Measurements from ENCODE around the gene ATP1A3. TPM values are rescaled to one million over a fixed set of nuclear protein-coding genes. Genes with fewer than 3 reads are reported as not detected.
A peak's percentile ranks its signal among the peaks of the same experiment; 100 is the strongest.

The ATP1A3 gene
- total RNA-seq, 1 donor from 2014 or later: 23.2 TPM

GRCh38 chr19:41959056-41960053 is 34.7 kb downstream of the ATP1A3 start, which contains the start of gene RABAC1:
TSS of gene RABAC1 (minus strand) at chr19:41959321. CDS start at chr19:41959292, 29 bp downstream.
- DNase-seq (ENCODE audit: low read depth, low spot score): peak; percentile 85
- Mint-ChIP-seq H3K4me3 (peak within 1 kb of the TSS; percentile 91), H3K4me1 (peaks cover 20% of the 10 kb centered on the region), H3K9me3 (no peaks in the 10 kb centered on the region), H3K27me3 (ENCODE audit: low read depth) (no peaks in the 10 kb centered on the region), H3K36me3 (ENCODE audit: low read depth) (no peaks in the 10 kb centered on the region), H3K27ac (ENCODE audit: unreplicated experiment) (peak within 1 kb of the TSS; percentile 89)
- TF ChIP-seq CTCF (conservative IDR thresholded peaks at IDR 0.05): peak; percentile 42

GRCh38 chr19:41958367-41959055 is 35.5 kb downstream of the ATP1A3 start:
- Mint-ChIP-seq H3K27ac (ENCODE audit: unreplicated experiment) (peak overlapping the region; percentile 35), H3K9me3 (no peaks in the 10 kb centered on the region), H3K4me3 (peak overlapping the region; percentile 91), H3K4me1 (peaks cover 20% of the 10 kb centered on the region), H3K27me3 (ENCODE audit: low read depth) (no peaks in the 10 kb centered on the region), H3K36me3 (ENCODE audit: low read depth) (no peaks in the 10 kb centered on the region)
- DNase-seq (ENCODE audit: low read depth, low spot score): peak; percentile 65
- TF ChIP-seq CTCF (conservative IDR thresholded peaks at IDR 0.05): no peak

DNA sequence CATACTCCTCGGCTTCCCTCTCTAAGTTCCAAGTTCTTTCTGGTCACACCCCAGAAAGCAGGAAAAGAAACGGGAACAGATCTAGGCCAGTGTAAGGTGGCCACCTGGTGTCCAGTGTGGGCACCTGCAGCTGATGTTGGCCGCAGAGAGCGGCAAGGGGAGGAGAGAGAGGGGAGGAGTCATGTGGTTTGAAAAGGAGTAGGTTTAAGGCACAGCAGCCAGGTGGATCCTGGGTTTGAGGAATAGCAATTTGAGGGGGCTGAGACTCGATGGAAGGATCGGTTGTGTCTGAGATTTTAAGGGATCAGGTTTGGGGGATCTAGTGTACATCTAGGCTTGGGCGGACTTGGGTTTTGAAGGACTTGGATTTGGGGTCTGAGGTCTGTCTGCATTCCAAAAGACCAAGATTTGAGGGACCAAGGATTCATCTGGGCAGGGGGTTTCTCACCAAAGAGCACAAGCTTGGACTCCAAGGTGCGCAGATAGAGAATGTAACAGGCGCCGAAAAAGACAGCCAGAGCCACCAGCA is 36.1 kb downstream of the ATP1A3 start:
- TF ChIP-seq CTCF (conservative IDR thresholded peaks at IDR 0.05): peak; percentile 82
- peak; percentile 54 for DNase-seq (ENCODE audit: low read depth, low spot score)
- Mint-ChIP-seq H3K27ac (ENCODE audit: unreplicated experiment) (no peak overlapping the region), H3K27me3 (ENCODE audit: low read depth) (no peaks in the 10 kb centered on the region), H3K4me3 (peak overlapping the region; percentile 91), H3K36me3 (ENCODE audit: low read depth) (no peaks in the 10 kb centered on the region), H3K9me3 (no peaks in the 10 kb centered on the region), H3K4me1 (peaks cover 20% of the 10 kb centered on the region)

DNA sequence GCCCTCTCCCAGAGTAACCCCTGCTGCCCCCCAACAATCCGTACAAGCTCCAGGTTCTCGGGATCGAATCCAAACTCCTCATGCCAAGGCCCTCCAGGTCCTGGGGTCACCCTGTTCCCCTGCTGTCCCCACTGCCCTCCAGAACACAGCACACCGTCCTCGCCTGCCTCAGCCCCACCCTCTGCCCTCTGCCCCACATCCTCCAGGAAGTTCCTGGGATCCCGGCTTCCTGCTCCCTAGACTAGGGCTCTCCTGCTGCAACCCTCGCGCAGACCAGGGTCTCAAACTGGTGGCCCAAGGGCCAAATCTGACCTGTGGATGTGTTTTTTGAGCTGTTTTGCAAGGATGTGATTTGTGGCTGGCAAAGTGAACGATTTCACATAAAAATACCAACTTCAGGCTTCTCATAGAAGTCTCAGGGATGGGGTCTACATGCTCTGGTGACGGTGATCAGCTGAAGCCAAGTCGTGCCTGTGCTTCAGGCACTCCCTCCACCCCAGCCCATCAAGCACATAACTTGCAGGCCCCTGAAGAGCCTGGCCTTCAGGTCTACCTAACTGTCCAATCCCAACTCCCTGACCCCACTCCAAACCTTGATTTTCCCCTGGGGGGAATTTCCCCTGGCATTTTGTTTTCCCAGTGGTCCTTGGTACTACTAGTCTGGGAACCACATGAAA is 36.7 kb downstream of the ATP1A3 start:
- TF ChIP-seq CTCF (conservative IDR thresholded peaks at IDR 0.05): no peak
- Mint-ChIP-seq H3K4me1 (peaks cover 20% of the 10 kb centered on the region), H3K36me3 (ENCODE audit: low read depth) (no peaks in the 10 kb centered on the region), H3K27me3 (ENCODE audit: low read depth) (no peaks in the 10 kb centered on the region), H3K27ac (ENCODE audit: unreplicated experiment) (peak overlapping the region; percentile 4), H3K9me3 (no peaks in the 10 kb centered on the region), H3K4me3 (peak overlapping the region; percentile 91)
- DNase-seq (ENCODE audit: low read depth, low spot score): no peak

GRCh38 chr19:41956621-41957020 is 37.4 kb downstream of the ATP1A3 start:
- DNase-seq (ENCODE audit: low read depth, low spot score): no peak
- Mint-ChIP-seq H3K27me3 (ENCODE audit: low read depth) (no peaks in the 10 kb centered on the region), H3K9me3 (no peaks in the 10 kb centered on the region), H3K27ac (ENCODE audit: unreplicated experiment) (no peak overlapping the region), H3K36me3 (ENCODE audit: low read depth) (no peaks in the 10 kb centered on the region), H3K4me1 (peaks cover 23% of the 10 kb centered on the region), H3K4me3 (peak overlapping the region; percentile 61)
- TF ChIP-seq CTCF (conservative IDR thresholded peaks at IDR 0.05): no peak
